ENCODE results near the gene RPL38. TPM values are rescaled to one million over a fixed set of nuclear protein-coding genes. Genes with fewer than 3 reads are reported as not detected.

Gene RPL38
- total RNA-seq, 1 donor from 2014 or later, result 243 TPM

GRCh38 chr17:74222399-74222798 is 18.9 kb downstream of the RPL38 start:
- no peak for DNase-seq (ENCODE audit: low spot score in 2 of 2)
- no peaks in the 10 kb centered on the region for H3K27me3 ChIP-seq
- no peaks in the 10 kb centered on the region for H3K9me3 ChIP-seq
- intact Hi-C loops (cut with DNase I), result no loop called here
- H3K4me3 ChIP-seq, result no peak overlapping the region
- no peaks in the 10 kb centered on the region for H3K4me1 ChIP-seq
- H3K36me3 ChIP-seq, result peaks cover 4 to 9% of the 10 kb centered on the region in 2 donors
- TF ChIP-seq CTCF (IDR thresholded peaks at IDR 0.05), result no peak
- no peak overlapping the region for H3K27ac ChIP-seq

- Histone ChIP-seq H3K4me1 (no peaks in the 10 kb centered on the region), H3K27ac (no peak overlapping the region), H3K9me3 (no peaks in the 10 kb centered on the region), H3K27me3 (no peaks in the 10 kb centered on the region), H3K36me3 (peaks cover 4 to 9% of the 10 kb centered on the region in 2 donors), H3K4me3 (no peak overlapping the region)
- intact Hi-C loops (cut with DNase I), result no loop called here
- no peak for TF ChIP-seq CTCF (IDR thresholded peaks at IDR 0.05)
- no peak for DNase-seq (ENCODE audit: low spot score in 2 of 2)
Observed at GRCh38 chr17:74223901-74224300, 20.4 kb downstream of the RPL38 start.

GRCh38 chr17:74224959-74225725 is 21.7 kb downstream of the RPL38 start:
- Histone ChIP-seq H3K27me3 (no peaks in the 10 kb centered on the region), H3K4me3 (no peak overlapping the region), H3K27ac (no peak overlapping the region), H3K9me3 (no peaks in the 10 kb centered on the region), H3K4me1 (no peaks in the 10 kb centered on the region), H3K36me3 (peaks cover 4 to 9% of the 10 kb centered on the region in 2 donors)
- DNase-seq (ENCODE audit: low spot score in 2 of 2), result no peak
- no peak for TF ChIP-seq CTCF (IDR thresholded peaks at IDR 0.05)
- intact Hi-C loops (cut with DNase I), result no loop called here

- no peaks in the 10 kb centered on the region for H3K4me1 ChIP-seq
- intact Hi-C loops (cut with DNase I), result no loop called here
- no peak overlapping the region for H3K4me3 ChIP-seq
- H3K36me3 ChIP-seq, result peaks cover 4 to 14% of the 10 kb centered on the region in 2 donors
- H3K27me3 ChIP-seq, result no peaks in the 10 kb centered on the region
- TF ChIP-seq CTCF (IDR thresholded peaks at IDR 0.05), result no peak
- no peaks in the 10 kb centered on the region for H3K9me3 ChIP-seq
- no peak for DNase-seq (ENCODE audit: low spot score in 2 of 2)
- no peak overlapping the region for H3K27ac ChIP-seq
Observed at GRCh38 chr17:74226252-74226651, 22.8 kb downstream of the RPL38 start.

- no peak for DNase-seq (ENCODE audit: low spot score in 2 of 2)
- intact Hi-C loops (cut with DNase I), result no loop called here
- H3K9me3 ChIP-seq, result no peaks in the 10 kb centered on the region
- no peak for TF ChIP-seq CTCF (IDR thresholded peaks at IDR 0.05)
- H3K27ac ChIP-seq, result no peak overlapping the region
- peaks cover 4 to 11% of the 10 kb centered on the region in 2 donors for H3K36me3 ChIP-seq
- no peak overlapping the region for H3K4me3 ChIP-seq
- no peaks in the 10 kb centered on the region for H3K27me3 ChIP-seq
- no peaks in the 10 kb centered on the region for H3K4me1 ChIP-seq
Observed at GRCh38 chr17:74227271-74228080, 24.0 kb downstream of the RPL38 start.
